ENCODE results near the gene CLEC18B.
"Not testable (repeated sequence)": the region's sequence is repeated elsewhere in the genome, so short reads cannot be mapped to it uniquely, and the experiment has no call there.

Gene CLEC18B

GRCh38 chr16:74443624-74444346 lies 22.5 kb upstream of the CLEC18B start:
- DNase-seq (ENCODE audit: low spot score), result not testable (repeated sequence)

GRCh38 chr16:74439685-74440084 lies 18.4 kb upstream of the CLEC18B start:
- no peak for DNase-seq (ENCODE audit: low spot score)

GRCh38 chr16:74438492-74438979 lies 17.3 kb upstream of the CLEC18B start:
- DNase-seq (ENCODE audit: low spot score), result no peak

- DNase-seq (ENCODE audit: low spot score), result no peak
Measured at GRCh38 chr16:74431516-74431915, 10.2 kb upstream of the CLEC18B start.

GRCh38 chr16:74430036-74430712 lies 8.9 kb upstream of the CLEC18B start:
- DNase-seq (ENCODE audit: low spot score), result peak; percentile 31

GRCh38 chr16:74428493-74428892 lies 7.2 kb upstream of the CLEC18B start:
- DNase-seq (ENCODE audit: low spot score), result not testable (repeated sequence)

- DNase-seq (ENCODE audit: low spot score), result not testable (repeated sequence)
Measured at GRCh38 chr16:74425751-74426150, 4.5 kb upstream of the CLEC18B start.

GRCh38 chr16:74423721-74424120 lies 2.4 kb upstream of the CLEC18B start:
- DNase-seq (ENCODE audit: low spot score), result not testable (repeated sequence)

- DNase-seq (ENCODE audit: low spot score), result not testable (repeated sequence)
Measured at GRCh38 chr16:74422086-74422485, 808 bp upstream of the CLEC18B start.

- DNase-seq (ENCODE audit: low spot score), result not testable (repeated sequence)
Measured at GRCh38 chr16:74421482-74421785, 156 bp upstream of the CLEC18B start.

GRCh38 chr16:74419811-74420210 lies 1.5 kb downstream of the CLEC18B start:
- not testable (repeated sequence) for DNase-seq (ENCODE audit: low spot score)

- not testable (repeated sequence) for DNase-seq (ENCODE audit: low spot score)
Measured at GRCh38 chr16:74417897-74418296, 3.4 kb downstream of the CLEC18B start.

- not testable (repeated sequence) for DNase-seq (ENCODE audit: low spot score)
Measured at GRCh38 chr16:74413920-74414319, 7.4 kb downstream of the CLEC18B start.

GRCh38 chr16:74413485-74413884 lies 7.8 kb downstream of the CLEC18B start:
- DNase-seq (ENCODE audit: low spot score), result not testable (repeated sequence)

- not testable (repeated sequence) for DNase-seq (ENCODE audit: low spot score)
Measured at GRCh38 chr16:74412775-74413390, 8.4 kb downstream of the CLEC18B start.

- DNase-seq (ENCODE audit: low spot score), result not testable (repeated sequence)
Measured at GRCh38 chr16:74412138-74412774, 9.0 kb downstream of the CLEC18B start.

- not testable (repeated sequence) for DNase-seq (ENCODE audit: low spot score)
Measured at GRCh38 chr16:74410981-74411380, 10.3 kb downstream of the CLEC18B start.

GRCh38 chr16:74410057-74410957 lies 11.0 kb downstream of the CLEC18B start:
- not testable (repeated sequence) for DNase-seq (ENCODE audit: low spot score)

GRCh38 chr16:74409185-74409981 lies 11.9 kb downstream of the CLEC18B start:
- DNase-seq (ENCODE audit: low spot score), result not testable (repeated sequence)

GRCh38 chr16:74407362-74407705 lies 13.9 kb downstream of the CLEC18B start:
- not testable (repeated sequence) for DNase-seq (ENCODE audit: low spot score)
